ENCODE measurements around the gene GOT1. TPM values are rescaled to one million over a fixed set of nuclear protein-coding genes. Genes with fewer than 3 reads are reported as not detected.

The GOT1 gene
- total RNA-seq, 1 experiment from 2014 or later, result 51.6 TPM

GRCh38 chr10:99387071-99387470 is 43.4 kb downstream of the GOT1 start:
- Histone ChIP-seq H3K27me3 (ENCODE audit: control insufficient read depth, insufficient read depth, low read length) (no peaks in the 10 kb centered on the region), H3K9me3 (ENCODE audit: control insufficient read depth, insufficient read depth, low read depth, low read length) (no peaks in the 10 kb centered on the region), H3K4me3 (ENCODE audit: low read depth in 2 of 2, low read length in 2 of 2) (no peak overlapping the region), H3K36me3 (ENCODE audit: control insufficient read depth, insufficient read depth, low read length) (no peaks in the 10 kb centered on the region), H3K4me1 (ENCODE audit: control insufficient read depth, insufficient read depth, low read length) (peaks cover 5% of the 10 kb centered on the region), H3K27ac (ENCODE audit: low read length) (no peak overlapping the region)
- ChIA-PET CTCF (no interaction called here), POLR2A (no interaction called here)
- no TSS peak for BruUV-seq (replicated peaks)
- DNase-seq (ENCODE audit: low read depth, low spot score) (no peak), ATAC-seq (no peak)
- intact Hi-C loops (cut with micrococcal nuclease; ENCODE audit: unreplicated experiment), result no loop called here
- in situ Hi-C loops (cut with HindIII; ENCODE audit: low pct_unique_long_range_greater_than_20kb, low sequenced_read_pairs), result no loop called here
- TF ChIP-seq CTCF (IDR thresholded peaks at IDR 0.05) (no peak), SIN3A (IDR thresholded peaks at IDR 0.05; ENCODE audit: borderline replicate concordance, insufficient read depth, low read depth, low read length) (no peak), TCF7L2 (IDR thresholded peaks at IDR 0.05; ENCODE audit: low read depth, low read length) (no peak), REST (IDR thresholded peaks at IDR 0.05; ENCODE audit: insufficient read depth in 1 of 2, low read depth in 2 of 2, low read length in 1 of 2) (no peak), POLR2AphosphoS5 (IDR thresholded peaks at IDR 0.05; ENCODE audit: low read depth, low read length) (no peak)

- POLR2A ChIA-PET, result no interaction called here
- BruUV-seq (replicated peaks), result no TSS peak
- no peak for TF ChIP-seq CTCF (IDR thresholded peaks at IDR 0.05)
- no peak for TF ChIP-seq TCF7L2 (IDR thresholded peaks at IDR 0.05; ENCODE audit: low read depth, low read length)
- no peak for TF ChIP-seq REST (IDR thresholded peaks at IDR 0.05; ENCODE audit: insufficient read depth in 1 of 2, low read depth in 2 of 2, low read length in 1 of 2)
- TF ChIP-seq POLR2AphosphoS5 (IDR thresholded peaks at IDR 0.05; ENCODE audit: low read depth, low read length), result no peak
- TF ChIP-seq SIN3A (IDR thresholded peaks at IDR 0.05; ENCODE audit: borderline replicate concordance, insufficient read depth, low read depth, low read length), result no peak
- no peak for ATAC-seq
- intact Hi-C loops (cut with micrococcal nuclease; ENCODE audit: unreplicated experiment), result no loop called here
- DNase-seq (ENCODE audit: low read depth, low spot score), result no peak
- in situ Hi-C loops (cut with HindIII; ENCODE audit: low pct_unique_long_range_greater_than_20kb, low sequenced_read_pairs), result no loop called here
- H3K36me3 ChIP-seq (ENCODE audit: control insufficient read depth, insufficient read depth, low read length), result no peaks in the 10 kb centered on the region
- H3K27me3 ChIP-seq (ENCODE audit: control insufficient read depth, insufficient read depth, low read length), result no peaks in the 10 kb centered on the region
- no peak overlapping the region for H3K27ac ChIP-seq (ENCODE audit: low read length)
- H3K4me3 ChIP-seq (ENCODE audit: low read depth in 2 of 2, low read length in 2 of 2), result no peak overlapping the region
- no peaks in the 10 kb centered on the region for H3K9me3 ChIP-seq (ENCODE audit: control insufficient read depth, insufficient read depth, low read depth, low read length)
- no peaks in the 10 kb centered on the region for H3K4me1 ChIP-seq (ENCODE audit: control insufficient read depth, insufficient read depth, low read length)
- CTCF ChIA-PET, result no interaction called here
Measured at GRCh38 chr10:99382176-99382575, 48.2 kb downstream of the GOT1 start.
